ENCODE measurements around the gene STING1.

- TF ChIP-seq CTCF (IDR thresholded peaks at IDR 0.05; ENCODE audit: insufficient read depth, low read length, poor library complexity, severe bottlenecking) (no peak), EZH2phosphoT487 (conservative IDR thresholded peaks at IDR 0.05; ENCODE audit: low read length) (no peak)
These were observed 9.0 kb downstream of the STING1 start for GRCh38 chr5:139473565-139473964.
